Activated CD8-positive, alpha-beta memory T cell treated with anti-CD3 and anti-CD28 coated beads for 36 hours (primary cell): ENCODE data around the gene MTO1. TPM values are rescaled to one million over a fixed set of nuclear protein-coding genes. Genes with fewer than 3 reads are reported as not detected.

Experiments
- CTCF ChIA-PET: fragments of 350-600 bp; sonication (Branson Sonifier 250); formaldehyde crosslinking; loops from one replicate; lab custom pipeline; 2021; ENCODE audit warnings: antibody characterized with exemption; lab: Charles Lee
- POLR2A ChIA-PET: fragments of 350-600 bp; sonication (Branson Sonifier 250); formaldehyde crosslinking; loops from one replicate; lab custom pipeline; 2021; ENCODE audit warnings: antibody characterized with exemption; lab: Charles Lee
- total RNA-seq, 2 experiments: library from RNA; stranded (reverse); gene quantifications; one replicate each; pipeline ENCODE4 v1.2.3, GENCODE V29; 2021

MTO1 gene, protein sequence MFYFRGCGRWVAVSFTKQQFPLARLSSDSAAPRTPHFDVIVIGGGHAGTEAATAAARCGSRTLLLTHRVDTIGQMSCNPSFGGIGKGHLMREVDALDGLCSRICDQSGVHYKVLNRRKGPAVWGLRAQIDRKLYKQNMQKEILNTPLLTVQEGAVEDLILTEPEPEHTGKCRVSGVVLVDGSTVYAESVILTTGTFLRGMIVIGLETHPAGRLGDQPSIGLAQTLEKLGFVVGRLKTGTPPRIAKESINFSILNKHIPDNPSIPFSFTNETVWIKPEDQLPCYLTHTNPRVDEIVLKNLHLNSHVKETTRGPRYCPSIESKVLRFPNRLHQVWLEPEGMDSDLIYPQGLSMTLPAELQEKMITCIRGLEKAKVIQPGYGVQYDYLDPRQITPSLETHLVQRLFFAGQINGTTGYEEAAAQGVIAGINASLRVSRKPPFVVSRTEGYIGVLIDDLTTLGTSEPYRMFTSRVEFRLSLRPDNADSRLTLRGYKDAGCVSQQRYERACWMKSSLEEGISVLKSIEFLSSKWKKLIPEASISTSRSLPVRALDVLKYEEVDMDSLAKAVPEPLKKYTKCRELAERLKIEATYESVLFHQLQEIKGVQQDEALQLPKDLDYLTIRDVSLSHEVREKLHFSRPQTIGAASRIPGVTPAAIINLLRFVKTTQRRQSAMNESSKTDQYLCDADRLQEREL
- total RNA-seq = 10 to 100 TPM; 50.7 to 54.3 TPM

DNA sequence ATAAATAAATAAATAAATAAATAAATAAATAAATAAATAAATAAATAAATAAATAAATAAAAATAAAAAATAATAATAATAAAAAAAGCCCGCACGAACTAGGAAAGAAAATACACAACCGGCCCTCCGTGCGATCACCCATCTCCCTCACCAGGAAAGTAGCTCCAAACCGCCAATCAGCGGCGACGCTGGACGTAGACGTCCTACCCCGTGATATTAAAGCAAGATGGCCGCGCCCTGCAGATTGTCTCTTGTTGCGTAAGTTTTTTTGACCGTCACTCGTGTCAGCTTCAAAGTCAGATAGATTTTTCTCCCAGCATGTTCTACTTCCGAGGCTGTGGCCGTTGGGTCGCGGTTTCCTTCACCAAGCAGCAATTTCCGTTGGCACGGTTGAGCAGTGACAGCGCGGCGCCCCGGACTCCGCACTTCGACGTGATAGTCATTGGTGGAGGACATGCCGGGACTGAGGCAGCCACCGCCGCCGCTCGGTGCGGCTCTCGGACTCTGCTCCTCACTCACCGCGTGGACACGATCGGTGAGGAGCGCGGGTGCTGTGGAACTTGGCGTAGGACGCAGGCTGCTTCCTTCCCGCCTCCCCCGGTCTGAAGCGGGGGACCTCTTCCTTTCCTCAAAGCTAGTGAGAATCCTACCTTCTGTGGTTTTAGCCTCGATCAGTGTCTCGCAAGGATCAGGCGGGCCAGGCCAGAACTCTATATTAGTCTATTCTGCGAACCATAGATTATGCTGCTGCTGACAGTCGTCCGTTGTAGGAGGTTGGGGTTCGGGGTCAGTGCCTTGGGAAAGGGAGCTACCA, at the start of gene MTO1:
MTO1 (plus strand) TSS at position 201 of the 814 bp plus-strand sequence; CDS start at position 319, 118 bp downstream.
- CTCF ChIA-PET = interaction anchor here (0.7 to 2.8 kb wide), 6 partner anchors 10 to 191 kb away, joined by 3 to 21 read pairs (median 4); partner anchors contain the start of gene CGAS

DNA sequence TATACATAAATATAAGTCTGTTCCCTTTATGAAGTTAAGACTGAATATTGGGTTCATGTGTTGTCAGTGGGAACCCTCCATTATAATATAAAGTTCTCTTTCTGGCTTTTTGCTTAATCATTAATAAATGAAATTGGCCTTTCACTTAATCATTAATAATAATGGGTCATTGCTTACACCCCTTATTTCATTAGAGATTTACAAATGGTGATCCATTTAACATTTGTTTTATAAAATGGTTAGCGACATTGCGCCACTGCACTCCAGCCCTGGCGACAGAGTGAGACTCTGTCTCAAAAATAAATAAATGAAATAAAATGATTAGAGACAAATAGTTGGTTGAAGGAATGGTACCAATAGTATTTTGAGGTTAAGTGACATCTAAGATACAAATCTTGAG, 48.4 kb upstream of the MTO1 start:
- ChIA-PET CTCF (no interaction called here), POLR2A (no interaction called here)

More for the DNA sequence above, at the start of gene MTO1:
- POLR2A ChIA-PET = interaction anchor here (0.6 to 4.6 kb wide), 13 partner anchors 9 to 193 kb away, joined by 3 to 66 read pairs (median 3); partner anchors contain the start of genes CGAS and EEF1A1

DNA sequence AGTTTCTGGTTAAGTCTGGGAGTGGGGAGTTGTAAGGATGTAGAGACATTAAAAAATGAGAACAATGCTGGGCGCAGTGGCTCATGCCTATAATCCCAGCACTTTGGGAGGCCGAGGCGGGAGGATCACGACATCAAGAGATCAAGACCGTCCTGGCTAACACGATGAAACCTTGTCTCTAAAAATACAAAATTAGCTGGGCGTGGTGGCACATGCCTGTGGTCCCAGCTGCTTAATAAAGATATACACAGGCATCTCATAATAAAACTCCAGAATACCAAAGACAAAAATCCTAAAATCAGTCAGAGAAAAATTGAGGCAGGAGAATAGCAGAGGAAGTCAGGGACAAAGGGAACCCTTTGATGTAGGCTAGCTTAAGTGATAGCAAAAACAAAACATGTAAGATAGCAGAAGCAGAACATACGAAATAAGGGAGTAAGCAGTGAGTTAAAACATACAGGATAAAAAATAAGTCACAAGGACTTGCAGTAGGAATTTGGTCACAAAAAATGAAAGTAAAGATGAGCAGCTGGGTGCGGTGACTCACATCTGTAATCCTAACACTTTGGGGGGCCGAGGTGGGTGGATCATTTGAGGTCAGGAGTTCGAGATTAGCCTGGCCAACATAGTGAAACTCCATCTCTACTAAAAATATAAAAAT, 43.3 kb upstream of the MTO1 start:
- ChIA-PET CTCF (no interaction called here), POLR2A (no interaction called here)

DNA sequence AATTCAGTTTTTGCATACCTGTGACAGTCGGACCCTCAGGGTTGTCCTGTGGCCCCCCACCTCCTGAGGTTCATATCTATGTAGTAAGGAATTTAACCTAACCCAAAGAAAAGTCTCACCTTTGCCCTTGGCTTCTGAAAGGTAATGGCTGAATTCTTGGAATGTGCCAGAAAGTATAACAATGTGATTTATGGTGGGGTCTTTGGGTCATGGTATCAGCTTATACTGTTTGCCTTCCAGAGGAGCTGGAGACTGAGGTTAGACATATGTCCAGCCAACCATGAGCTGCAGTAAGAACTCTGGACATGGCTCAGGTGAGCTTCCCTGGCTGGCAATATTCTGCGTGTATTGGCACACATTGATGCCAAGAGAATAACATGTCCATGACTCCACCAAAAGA, 40.0 kb upstream of the MTO1 start:
- ChIA-PET POLR2A (interaction anchor here (0.5 kb wide), 1 partner anchor 189 kb away, joined by 3 read pairs; no protein-coding TSS in a partner anchor), CTCF (no interaction called here)

DNA sequence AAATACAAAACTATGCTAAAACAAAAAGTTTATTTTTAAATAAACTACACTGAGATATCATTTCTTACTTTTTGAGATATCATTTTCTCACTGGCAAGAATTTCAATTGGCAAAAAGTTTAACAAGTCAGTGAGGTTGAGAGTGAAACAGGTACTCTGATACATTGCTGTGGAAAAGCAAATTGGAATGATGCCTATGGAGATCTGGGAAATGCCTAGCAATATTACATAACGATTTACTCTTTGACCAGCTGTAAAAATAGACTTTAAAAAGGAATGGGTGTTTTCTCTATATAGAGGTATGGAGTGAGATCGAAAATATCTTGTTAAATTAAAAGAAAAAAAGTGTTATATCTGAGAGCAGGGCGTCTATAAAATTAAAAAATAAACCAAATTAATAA, 26.3 kb upstream of the MTO1 start:
- ChIA-PET POLR2A (no interaction called here), CTCF (no interaction called here)

DNA sequence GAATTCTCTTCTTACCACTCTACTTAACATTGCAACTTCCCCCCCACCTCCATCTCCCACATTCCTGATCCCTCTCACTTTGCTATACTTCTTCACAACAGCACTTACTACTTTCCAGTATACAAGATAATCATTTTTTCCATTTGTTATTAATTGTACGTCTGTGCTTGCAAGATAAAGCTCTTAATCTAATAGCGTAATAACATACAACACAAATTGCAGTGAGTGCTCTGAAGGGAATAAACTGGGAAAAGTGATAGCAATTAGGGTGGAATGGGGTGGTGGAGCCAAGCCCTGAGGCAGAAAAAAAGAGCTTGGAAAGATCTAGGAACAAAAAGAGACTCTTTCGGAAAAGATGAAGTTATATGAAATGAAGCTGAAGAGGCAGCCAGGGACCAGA, 18.0 kb upstream of the MTO1 start:
- ChIA-PET POLR2A (no interaction called here), CTCF (no interaction called here)

DNA sequence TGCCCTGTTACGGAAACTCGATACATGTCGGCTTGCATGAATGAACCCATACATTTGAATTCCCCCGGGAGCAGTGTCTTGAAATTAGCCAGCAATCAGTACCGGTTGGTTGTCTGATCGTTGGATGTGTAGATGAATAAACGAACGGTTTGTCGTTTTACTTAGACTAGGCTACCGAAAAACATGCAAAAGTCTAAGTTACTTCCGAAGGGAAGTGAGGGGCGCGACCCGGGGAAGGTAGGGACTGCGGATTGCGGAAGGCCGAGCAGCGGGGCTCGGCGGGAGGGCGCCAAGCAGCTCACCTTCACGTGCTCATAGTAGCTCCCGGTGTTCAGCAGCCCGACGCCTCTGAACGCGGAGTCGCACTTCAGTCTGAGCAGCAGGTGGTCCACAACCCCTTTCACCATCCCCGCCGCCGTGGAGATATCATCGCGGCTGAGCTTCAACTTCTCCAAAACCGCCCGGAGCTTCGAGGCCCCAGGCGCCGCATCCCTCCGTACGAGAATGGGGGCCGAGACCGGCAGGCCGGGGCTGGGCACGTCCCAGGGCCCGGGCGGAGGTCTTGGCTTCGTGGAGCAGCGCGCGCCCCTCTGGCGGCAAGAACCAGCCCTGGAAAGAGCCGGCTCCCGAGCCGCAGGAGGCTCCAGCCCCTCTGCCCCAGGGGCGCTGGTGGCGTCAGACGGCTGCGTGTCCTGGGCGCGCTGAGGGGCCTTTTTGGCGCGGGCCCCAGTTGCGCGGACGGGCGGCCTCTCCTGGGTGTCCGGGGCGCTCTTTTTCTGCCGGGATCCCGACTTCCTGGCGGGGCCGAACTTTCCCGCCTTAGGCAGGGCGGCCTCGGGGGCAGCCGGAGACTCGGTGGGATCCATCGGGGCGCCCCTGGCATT, 10.1 kb upstream of the MTO1 start:
- CTCF ChIA-PET = interaction anchor here (0.7 to 3.2 kb wide), 4 partner anchors 10 to 69 kb away, joined by 3 to 21 read pairs (median 4); partner anchors contain the start of gene MTO1
- POLR2A ChIA-PET = interaction anchor here (0.6 to 3.7 kb wide), 13 partner anchors 10 to 203 kb away, joined by 3 to 66 read pairs (median 5); partner anchors contain the start of genes DDX43, EEF1A1, MTO1 and SLC17A5

DNA sequence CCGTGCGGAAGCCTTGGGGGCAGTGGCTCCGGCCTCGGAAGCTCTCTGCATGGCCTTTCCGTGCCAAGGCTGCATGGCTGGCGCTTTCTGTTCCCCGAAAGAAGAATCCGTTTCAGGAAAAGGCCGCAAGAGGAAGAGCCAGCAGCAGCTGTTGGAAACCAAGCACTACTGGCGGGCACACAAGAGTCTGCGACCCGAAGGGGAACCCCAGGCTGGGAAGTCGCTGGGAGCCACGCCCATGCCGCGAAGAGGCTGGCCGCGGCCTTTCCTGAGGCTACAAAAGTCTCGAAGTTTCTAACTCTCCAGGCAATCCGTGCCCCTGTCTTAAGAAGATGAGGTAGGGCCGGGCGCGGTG, 9.5 kb upstream of the MTO1 start, which contains the start of gene CGAS:
CGAS (minus strand) TSS at position 191 of the 355 bp plus-strand sequence; CDS start at position 75, 116 bp downstream.
- ChIA-PET CTCF (interaction anchor here (0.8 to 3.2 kb wide), 2 partner anchors 9 to 23 kb away, joined by 3 to 21 read pairs; partner anchors contain the start of gene MTO1), POLR2A (interaction anchor here (0.6 to 3.7 kb wide), 10 partner anchors 10 to 202 kb away, joined by 3 to 66 read pairs (median 7); partner anchors contain the start of genes DDX43, EEF1A1, MTO1 and SLC17A5)

DNA sequence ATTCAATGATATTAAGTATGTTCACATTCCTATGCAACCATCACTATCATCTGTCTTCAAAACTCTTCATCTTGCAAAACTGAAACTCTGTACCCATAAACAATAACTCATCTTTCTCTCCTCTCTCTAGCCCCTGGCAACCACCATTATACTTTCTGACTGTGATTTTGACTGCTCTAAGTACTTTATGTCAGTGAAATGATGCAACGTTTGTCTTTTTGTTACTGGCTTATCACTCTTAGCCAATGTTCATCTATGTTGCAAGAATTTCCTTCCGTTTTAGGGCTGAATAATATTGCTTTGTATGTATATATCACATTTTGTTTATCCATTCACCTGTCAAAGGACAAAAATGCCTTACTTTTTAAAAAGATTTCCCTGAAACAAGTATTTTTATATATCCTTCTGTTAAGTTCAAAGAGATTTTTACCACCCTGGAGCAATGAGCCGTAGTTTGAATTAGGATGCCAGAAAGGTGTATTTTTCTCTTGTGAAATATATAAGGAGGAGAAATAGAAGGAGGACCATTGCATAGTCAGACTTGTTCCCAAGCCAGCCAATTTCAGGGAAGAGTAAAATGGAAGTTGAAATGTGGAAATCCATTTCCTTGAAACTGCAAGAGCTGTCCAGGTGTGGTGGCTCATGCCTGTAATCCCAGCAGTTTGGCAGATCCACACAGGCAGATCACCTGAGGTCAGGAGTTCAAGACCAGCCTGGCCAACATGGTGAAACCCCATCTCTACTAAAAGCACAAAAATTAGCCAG, 5.5 kb upstream of the MTO1 start:
- POLR2A ChIA-PET = no interaction called here
- CTCF ChIA-PET = interaction anchor here (0.7 kb wide), 1 partner anchor 937 kb away, joined by 3 read pairs; no protein-coding TSS in a partner anchor

DNA sequence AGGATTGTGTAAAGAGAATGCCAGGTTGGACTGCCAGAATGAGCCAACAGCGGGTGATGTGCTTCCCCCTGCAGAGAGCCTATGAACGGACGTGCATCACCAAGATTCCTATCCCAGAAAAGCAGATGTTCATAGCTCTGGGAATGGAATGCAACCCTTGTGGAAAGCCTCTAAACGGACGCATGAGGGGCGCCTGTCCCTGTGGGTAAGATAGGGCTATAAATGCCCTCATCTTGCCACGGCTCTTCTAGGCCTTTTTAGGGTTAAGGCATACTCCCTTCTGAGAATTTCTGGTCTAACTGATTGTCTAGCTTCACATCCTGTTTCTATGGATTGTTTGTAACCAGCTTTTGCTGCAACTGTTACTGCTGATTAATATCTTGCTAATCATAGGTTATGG, 2.1 kb upstream of the MTO1 start:
- ChIA-PET CTCF (interaction anchor here (1.0 kb wide), 1 partner anchor 152 kb away, joined by 3 read pairs; no protein-coding TSS in a partner anchor), POLR2A (interaction anchor here (4.6 kb wide), 1 partner anchor 8 kb away, joined by 66 read pairs; the partner anchor contains the start of gene CGAS)

DNA sequence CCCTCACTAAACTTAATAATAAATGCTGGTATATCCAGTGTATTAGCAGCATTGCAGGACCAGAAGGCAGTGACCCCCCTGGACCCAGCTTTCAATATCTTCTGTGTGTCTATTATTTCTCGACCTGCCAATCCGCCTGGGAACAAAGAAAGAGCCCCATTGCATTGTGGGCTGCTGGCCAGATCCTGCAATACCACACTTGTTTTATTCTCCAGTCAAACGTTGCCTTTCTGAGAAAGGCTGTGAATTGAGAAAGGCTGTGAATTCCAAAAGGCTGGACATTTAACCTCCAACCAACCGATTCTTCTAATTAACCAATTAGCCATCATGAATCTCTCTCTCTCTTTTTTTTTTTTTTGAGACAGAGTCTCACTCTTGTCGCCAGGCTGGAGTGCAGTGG, 1.5 kb upstream of the MTO1 start:
- ChIA-PET POLR2A (interaction anchor here (2.8 to 4.6 kb wide), 2 partner anchors 8 to 61 kb away, joined by 38 to 66 read pairs; partner anchors contain the start of genes CGAS and EEF1A1), CTCF (interaction anchor here (1.0 to 2.8 kb wide), 3 partner anchors 9 to 193 kb away, joined by 3 to 21 read pairs (median 8); partner anchors contain the start of gene CGAS)

DNA sequence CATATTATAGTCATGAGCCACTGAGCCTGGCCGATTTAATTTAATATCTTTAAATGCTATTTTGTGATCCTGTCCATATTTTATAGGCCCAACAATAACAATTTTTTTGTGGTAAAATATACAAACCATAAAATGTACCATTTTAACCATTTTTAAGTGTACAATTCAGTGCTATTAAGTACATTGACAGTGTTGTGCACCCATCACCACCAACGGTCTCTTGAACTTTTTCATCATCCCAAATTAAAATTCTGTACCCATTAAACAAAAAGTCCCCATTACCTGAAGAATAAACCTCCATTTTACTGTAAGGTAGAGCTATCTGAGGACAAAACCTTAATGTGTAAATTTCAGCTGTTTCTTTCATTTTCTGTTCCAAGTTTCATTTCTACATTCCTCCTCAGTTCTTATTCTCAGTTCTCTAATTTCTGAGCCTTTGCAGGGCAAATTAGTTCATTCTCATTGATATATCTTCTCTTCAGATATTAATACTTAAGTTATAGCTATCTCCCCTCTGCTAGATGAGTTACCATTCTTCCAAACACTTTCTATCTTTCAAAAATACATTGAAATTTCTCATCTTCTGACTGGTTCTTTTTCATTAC, 10.3 kb downstream of the MTO1 start:
- POLR2A ChIA-PET = interaction anchor here (0.7 to 1.1 kb wide), 4 partner anchors 20 to 49 kb away, joined by 3 to 4 read pairs (median 3); partner anchors contain the start of genes CGAS and EEF1A1
- CTCF ChIA-PET = interaction anchor here (0.9 kb wide), 1 partner anchor 21 kb away, joined by 4 read pairs; no protein-coding TSS in a partner anchor

DNA sequence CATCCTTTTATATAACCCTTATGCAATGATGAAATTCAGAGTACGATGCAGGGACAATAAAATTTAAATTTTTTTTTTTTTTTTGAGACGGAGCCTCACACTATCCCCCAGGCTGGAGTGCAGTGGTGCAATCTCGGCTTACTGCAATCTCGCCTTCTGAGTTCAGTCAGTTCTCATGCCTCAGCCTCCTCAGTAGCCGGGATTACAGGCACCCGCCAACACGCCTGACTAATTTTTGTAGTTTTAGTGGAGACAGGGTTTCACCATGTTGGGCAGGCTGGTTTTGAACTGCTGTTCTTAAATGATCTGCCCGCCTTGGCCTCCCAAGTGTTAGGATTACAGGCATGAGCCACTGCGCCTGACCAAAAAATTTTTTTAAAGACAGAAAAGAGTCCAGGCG, 15.2 kb downstream of the MTO1 start:
- POLR2A ChIA-PET = no interaction called here
- CTCF ChIA-PET = interaction anchor here (0.7 to 2.0 kb wide), 2 partner anchors 117 to 134 kb away, joined by 4 to 5 read pairs; no protein-coding TSS in a partner anchor

DNA sequence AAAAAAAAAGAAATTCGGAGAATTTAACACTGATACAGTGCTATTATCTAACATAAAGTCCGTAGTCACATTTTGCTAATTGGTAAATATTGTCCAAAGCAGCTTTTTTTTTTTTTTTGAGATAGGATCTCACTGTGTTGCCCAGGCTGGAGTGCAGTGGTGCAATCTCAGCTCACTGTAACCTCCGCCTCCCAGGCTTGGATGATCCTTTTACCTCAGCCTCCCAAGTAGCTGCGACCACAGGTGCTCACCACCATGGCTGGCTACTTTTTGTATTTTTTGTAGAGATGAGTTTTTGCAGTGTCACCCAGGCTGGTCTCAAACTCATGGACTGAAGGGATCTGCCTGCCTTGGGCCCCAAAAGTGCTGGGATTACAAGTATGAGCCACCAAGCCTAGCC, 15.9 kb downstream of the MTO1 start:
- ChIA-PET POLR2A (interaction anchor here (0.7 kb wide), 1 partner anchor 23 kb away, joined by 10 read pairs; no protein-coding TSS in a partner anchor), CTCF (interaction anchor here (2.0 kb wide), 1 partner anchor 134 kb away, joined by 5 read pairs; no protein-coding TSS in a partner anchor)

DNA sequence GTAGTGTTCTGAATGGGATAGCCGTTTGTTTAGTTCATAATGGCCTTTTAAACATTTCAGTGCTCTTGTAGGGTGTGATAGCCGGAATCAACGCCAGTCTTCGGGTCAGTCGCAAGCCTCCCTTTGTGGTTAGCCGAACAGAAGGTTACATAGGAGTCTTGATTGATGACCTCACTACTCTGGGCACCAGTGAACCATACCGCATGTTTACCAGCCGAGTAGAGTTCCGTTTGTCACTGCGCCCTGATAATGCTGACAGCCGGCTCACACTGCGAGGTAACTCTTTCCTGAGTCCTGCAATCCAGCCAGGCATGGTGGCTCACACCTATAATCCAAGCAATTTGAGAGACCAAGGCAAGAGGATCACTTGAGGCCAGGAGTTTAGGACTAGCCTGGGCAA, 20.4 kb downstream of the MTO1 start:
- ChIA-PET CTCF (interaction anchor here (0.6 kb wide), 1 partner anchor 111 kb away, joined by 3 read pairs; no protein-coding TSS in a partner anchor), POLR2A (interaction anchor here (0.6 kb wide), 1 partner anchor 29 kb away, joined by 3 read pairs; no protein-coding TSS in a partner anchor)
